Measurements from ENCODE around the gene LPCAT2.

- no peak for TF ChIP-seq CTCF (IDR thresholded peaks at IDR 0.05)
- TF ChIP-seq EZH2 (IDR thresholded peaks at IDR 0.05; ENCODE audit: borderline replicate concordance, insufficient read depth, low read depth, low read length, poor library complexity, severe bottlenecking), result no peak
These were observed 476 bp upstream of the LPCAT2 start for GRCh38 chr16:55508271-55508921.

Measured in B cell (primary cell).